KMS-11 (cell line): ENCODE data around the gene LIG3.
"Not testable (repeated sequence)": the region's sequence is repeated elsewhere in the genome, so short reads cannot be mapped to it uniquely, and the experiment has no call there.

Experiments
- H2AFZ ChIP-seq: fragments of 200-600 bp; sonication (generic); 2 replicates; pipeline ENCODE4 v1.6.1; 2016; ENCODE audit warnings: antibody characterized with exemption, mixed run types, low read depth
- H3K27ac ChIP-seq: fragments of 200-600 bp; sonication (generic); 2 replicates; pipeline ENCODE4 v1.6.1; 2016; ENCODE audit warnings: mild to moderate bottlenecking, mixed run types
- H3K27me3 ChIP-seq: fragments of 200-600 bp; sonication (generic); 2 replicates; pipeline ENCODE4 v1.6.1; 2017; ENCODE audit warnings: mild to moderate bottlenecking, low read depth, mixed run types, moderate library complexity; ENCODE audit not compliant: insufficient read depth
- H3K36me3 ChIP-seq: fragments of 200-600 bp; sonication (generic); 2 replicates; pipeline ENCODE4 v1.6.1; 2017; ENCODE audit warnings: mild to moderate bottlenecking, mixed run types; ENCODE audit not compliant: insufficient read depth
- H3K4me1 ChIP-seq: fragments of 200-600 bp; sonication (generic); 2 replicates; pipeline ENCODE4 v1.6.1; 2016; ENCODE audit warnings: mild to moderate bottlenecking, low read depth, mixed run types; ENCODE audit not compliant: poor library complexity, severe bottlenecking
- H3K4me2 ChIP-seq: fragments of 200-600 bp; sonication (generic); 2 replicates; pipeline ENCODE4 v1.7.0; 2016; ENCODE audit warnings: mild to moderate bottlenecking, mixed run types
- H3K4me3 ChIP-seq: fragments of 200-600 bp; sonication (generic); IDR thresholded peaks from 2 replicates; pipeline ENCODE4 v1.6.1; 2017; ENCODE audit warnings: low read depth, low read length, mixed read lengths; ENCODE audit not compliant: insufficient read depth
- H3K79me2 ChIP-seq: fragments of 200-600 bp; sonication (generic); 2 replicates; pipeline ENCODE4 v1.6.1; 2016; ENCODE audit warnings: low read depth, mixed run types; ENCODE audit not compliant: insufficient read depth
- H3K9ac ChIP-seq: fragments of 200-600 bp; sonication (generic); 2 replicates; pipeline ENCODE4 v1.6.1; 2016; ENCODE audit warnings: mild to moderate bottlenecking, mixed run types
- H4K20me1 ChIP-seq: fragments of 200-600 bp; sonication (generic); 2 replicates; pipeline ENCODE4 v1.6.1; 2016; ENCODE audit warnings: mild to moderate bottlenecking, mixed run types; ENCODE audit not compliant: insufficient read depth
- TF ChIP-seq, protein P1 (sequence below): fragments of 200-600 bp; sonication (generic); conservative IDR thresholded peaks from 2 replicates; pipeline ENCODE4 v1.6.1; 2017; ENCODE audit warnings: low read depth, mild to moderate bottlenecking, antibody characterized with exemption, low read length, moderate library complexity, mixed read lengths

LIG3 gene

DNA sequence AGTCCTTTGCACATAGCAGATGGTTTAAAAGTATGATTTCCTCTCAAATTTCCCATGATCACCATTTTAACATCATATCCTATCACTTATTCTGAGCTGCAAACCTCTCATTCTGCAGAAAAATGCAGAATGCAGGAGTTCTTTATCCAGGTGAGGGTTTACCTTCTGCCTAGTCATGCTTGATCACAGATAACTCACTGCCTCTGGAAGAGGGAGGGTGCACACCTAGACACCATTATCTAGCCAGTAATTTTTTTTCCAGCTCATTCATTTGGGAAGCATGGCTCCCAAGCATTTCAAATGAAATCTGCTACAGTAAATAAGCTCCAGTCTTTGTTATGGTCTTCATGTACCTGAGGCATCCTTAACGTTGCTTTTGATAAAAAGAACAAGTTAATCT, 45.2 kb downstream of the LIG3 start:
- no peaks in the 10 kb centered on the region for H3K36me3 ChIP-seq
- no peak overlapping the region for H3K27ac ChIP-seq
- H4K20me1 ChIP-seq, result no peaks in the 10 kb centered on the region
- no peak overlapping the region for H3K9ac ChIP-seq
- no peaks in the 10 kb centered on the region for H3K27me3 ChIP-seq
- no peak overlapping the region for H2AFZ ChIP-seq
- H3K4me2 ChIP-seq, result no peak overlapping the region
- TF ChIP-seq, protein P1, sequence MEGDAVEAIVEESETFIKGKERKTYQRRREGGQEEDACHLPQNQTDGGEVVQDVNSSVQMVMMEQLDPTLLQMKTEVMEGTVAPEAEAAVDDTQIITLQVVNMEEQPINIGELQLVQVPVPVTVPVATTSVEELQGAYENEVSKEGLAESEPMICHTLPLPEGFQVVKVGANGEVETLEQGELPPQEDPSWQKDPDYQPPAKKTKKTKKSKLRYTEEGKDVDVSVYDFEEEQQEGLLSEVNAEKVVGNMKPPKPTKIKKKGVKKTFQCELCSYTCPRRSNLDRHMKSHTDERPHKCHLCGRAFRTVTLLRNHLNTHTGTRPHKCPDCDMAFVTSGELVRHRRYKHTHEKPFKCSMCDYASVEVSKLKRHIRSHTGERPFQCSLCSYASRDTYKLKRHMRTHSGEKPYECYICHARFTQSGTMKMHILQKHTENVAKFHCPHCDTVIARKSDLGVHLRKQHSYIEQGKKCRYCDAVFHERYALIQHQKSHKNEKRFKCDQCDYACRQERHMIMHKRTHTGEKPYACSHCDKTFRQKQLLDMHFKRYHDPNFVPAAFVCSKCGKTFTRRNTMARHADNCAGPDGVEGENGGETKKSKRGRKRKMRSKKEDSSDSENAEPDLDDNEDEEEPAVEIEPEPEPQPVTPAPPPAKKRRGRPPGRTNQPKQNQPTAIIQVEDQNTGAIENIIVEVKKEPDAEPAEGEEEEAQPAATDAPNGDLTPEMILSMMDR, result no peak
- H3K4me3 ChIP-seq, result no peak overlapping the region
- peaks cover 3% of the 10 kb centered on the region for H3K4me1 ChIP-seq
- no peaks in the 10 kb centered on the region for H3K79me2 ChIP-seq

DNA sequence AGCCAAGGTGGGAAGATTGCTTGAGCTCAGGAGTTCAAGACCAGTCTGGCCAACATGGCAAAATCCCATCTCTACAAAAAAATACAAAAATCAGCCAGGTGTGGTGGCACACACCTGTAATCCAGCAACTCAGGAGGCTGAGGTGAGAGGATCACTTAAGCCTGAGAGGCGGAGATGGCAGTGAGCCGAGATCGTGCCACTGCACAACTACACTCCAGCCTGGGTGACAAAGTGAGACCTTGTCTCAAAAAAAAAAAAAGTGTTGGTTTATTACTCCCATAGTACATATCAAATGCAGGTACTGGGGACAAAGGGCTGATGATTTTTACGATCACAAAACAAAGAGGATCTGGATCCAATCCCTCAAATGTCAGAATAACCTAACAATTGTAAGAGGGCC, 47.8 kb downstream of the LIG3 start:
- not testable (repeated sequence) for H3K27ac ChIP-seq, H4K20me1 ChIP-seq, H3K9ac ChIP-seq, H3K27me3 ChIP-seq, H3K4me1 ChIP-seq, H3K4me3 ChIP-seq, H2AFZ ChIP-seq, H3K79me2 ChIP-seq, H3K4me2 ChIP-seq, H3K36me3 ChIP-seq

DNA sequence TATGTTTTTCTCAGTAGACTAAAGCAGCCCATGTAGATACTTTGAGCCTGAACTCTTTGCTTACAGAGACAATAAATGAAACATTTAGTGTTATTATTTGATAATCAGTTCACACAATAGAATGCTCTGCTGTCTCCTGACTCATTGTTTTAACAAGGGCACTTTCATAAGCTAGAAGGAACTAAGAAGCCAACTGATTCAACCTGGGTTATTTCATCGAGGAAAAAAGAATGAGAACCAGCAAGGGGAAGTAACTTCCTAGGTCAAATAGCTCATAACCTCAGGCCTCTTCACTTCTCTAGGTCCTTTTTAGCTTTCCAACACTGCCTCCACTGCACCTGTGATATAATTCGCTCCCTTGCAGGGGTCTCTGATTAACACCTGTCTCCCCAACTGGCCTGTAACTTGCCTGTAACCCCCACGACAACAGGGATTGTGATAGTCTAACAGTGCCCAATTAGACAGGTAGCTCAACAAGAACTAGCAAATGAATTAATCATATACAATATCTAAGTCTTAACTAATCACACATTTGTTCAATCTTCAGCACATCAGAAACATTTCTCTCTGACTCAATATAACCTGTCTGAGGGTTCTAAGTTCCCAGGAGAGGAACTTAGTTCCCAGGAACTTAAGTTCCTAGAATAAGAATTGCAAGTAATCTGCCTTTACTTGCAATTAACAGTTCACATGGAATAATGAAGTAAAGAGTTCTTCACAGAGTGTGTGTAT, 48.4 kb downstream of the LIG3 start:
- Histone ChIP-seq H3K9ac (no peak overlapping the region), H3K4me1 (peaks cover 7% of the 10 kb centered on the region), H3K27me3 (no peaks in the 10 kb centered on the region), H3K4me2 (no peak overlapping the region), H4K20me1 (no peaks in the 10 kb centered on the region), H2AFZ (no peak overlapping the region), H3K27ac (no peak overlapping the region), H3K4me3 (no peak overlapping the region), H3K79me2 (no peaks in the 10 kb centered on the region), H3K36me3 (no peaks in the 10 kb centered on the region)
- TF ChIP-seq, protein P1, result no peak

DNA sequence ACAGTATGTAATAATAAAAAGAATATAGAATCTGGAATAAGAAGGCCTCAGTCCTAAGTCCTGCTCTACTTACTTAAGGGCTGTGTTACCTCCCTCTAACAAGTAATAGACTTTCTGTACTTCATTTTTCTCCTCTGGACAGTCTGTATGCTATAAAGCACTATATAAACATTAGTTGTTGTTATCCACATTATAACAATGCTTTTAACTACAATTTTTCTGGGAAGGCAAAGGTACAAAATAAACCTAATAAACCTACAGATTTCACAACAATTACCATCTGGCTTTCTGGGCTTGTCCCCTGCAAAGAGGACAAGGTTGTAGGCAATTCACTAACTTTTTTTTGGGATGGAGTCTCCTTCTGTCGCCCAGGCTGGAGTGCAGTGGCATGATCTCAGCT, 50.5 kb downstream of the LIG3 start:
- Histone ChIP-seq H3K79me2 (no peaks in the 10 kb centered on the region), H3K36me3 (no peaks in the 10 kb centered on the region), H2AFZ (no peak overlapping the region), H4K20me1 (no peaks in the 10 kb centered on the region), H3K9ac (no peak overlapping the region), H3K4me2 (no peak overlapping the region), H3K27ac (no peak overlapping the region), H3K27me3 (no peaks in the 10 kb centered on the region), H3K4me1 (peaks cover 7% of the 10 kb centered on the region), H3K4me3 (no peak overlapping the region)
- TF ChIP-seq, protein P1, result no peak

DNA sequence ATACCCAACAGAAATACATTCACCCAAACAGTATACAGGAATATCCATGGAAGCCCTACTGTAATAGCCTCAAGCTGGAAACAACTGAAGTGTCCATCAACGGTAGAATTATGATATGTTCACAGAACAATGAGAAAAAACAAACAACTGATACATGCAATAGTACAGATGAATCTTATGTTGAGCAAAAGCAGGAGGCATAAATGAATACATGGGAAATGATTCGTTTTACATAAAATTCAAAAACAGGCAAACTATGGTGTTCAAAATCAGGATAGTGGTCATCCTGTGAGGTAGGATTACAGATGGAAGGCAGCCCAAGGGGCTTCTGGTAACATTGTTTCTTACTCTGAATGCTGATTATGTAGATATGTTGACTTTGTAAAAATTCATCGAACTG, 58.1 kb downstream of the LIG3 start:
- no peaks in the 10 kb centered on the region for H4K20me1 ChIP-seq
- H3K27ac ChIP-seq, result no peak overlapping the region
- no peak overlapping the region for H3K4me3 ChIP-seq
- no peaks in the 10 kb centered on the region for H3K27me3 ChIP-seq
- no peak overlapping the region for H3K4me2 ChIP-seq
- no peaks in the 10 kb centered on the region for H3K36me3 ChIP-seq
- H3K9ac ChIP-seq, result no peak overlapping the region
- peaks cover 15% of the 10 kb centered on the region for H3K4me1 ChIP-seq
- no peaks in the 10 kb centered on the region for H3K79me2 ChIP-seq
- TF ChIP-seq, protein P1, result no peak
- no peak overlapping the region for H2AFZ ChIP-seq
